OCI-LY7 (cell line): Measurements from ENCODE around the gene DTWD2.

Experiments
- EZH2phosphoT487 ChIP-seq: fragments of 200-600 bp; sonication (generic); IDR thresholded peaks from 2 replicates; pipeline ENCODE4 v1.6.1; 2018; ENCODE audit warnings: low read depth, borderline replicate concordance, mild to moderate bottlenecking, mixed run types, antibody characterized with exemption, low read length, moderate library complexity, mixed read lengths
- TF ChIP-seq, protein P1 (sequence below): fragments of 200-600 bp; sonication (generic); conservative IDR thresholded peaks from 2 replicates; pipeline ENCODE4 v1.5.1; 2014; ENCODE audit warnings: mild to moderate bottlenecking, antibody characterized with exemption, low read length, moderate library complexity, mixed read lengths

DNA sequence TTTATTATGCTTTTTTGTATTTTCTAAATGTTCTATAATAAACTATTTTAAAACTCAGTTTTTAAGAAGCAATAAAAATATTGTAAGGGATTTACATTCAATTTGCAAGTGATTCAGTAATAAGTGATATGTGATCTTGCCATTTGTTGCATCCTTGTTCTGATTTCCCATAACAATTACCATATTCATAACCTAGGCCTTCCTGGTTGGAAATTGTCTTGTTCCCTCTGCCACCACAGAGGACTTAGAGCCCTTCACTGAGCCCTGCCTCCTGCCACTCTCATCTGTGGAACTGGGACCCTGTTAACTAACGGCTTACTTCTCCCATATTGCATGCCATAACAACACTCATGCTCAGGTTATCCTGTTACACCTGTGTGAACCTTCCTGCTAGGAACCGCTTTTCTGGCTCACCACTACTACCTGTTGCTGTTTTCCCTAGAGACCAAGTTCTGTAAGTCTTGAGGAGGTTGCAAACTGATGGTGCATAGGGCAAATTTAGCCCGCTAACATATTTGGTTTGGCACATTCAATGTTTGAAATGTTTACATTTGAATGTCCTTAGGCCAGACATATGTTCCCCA is 32.9 kb upstream of the DTWD2 start:
- TF ChIP-seq, protein P1, sequence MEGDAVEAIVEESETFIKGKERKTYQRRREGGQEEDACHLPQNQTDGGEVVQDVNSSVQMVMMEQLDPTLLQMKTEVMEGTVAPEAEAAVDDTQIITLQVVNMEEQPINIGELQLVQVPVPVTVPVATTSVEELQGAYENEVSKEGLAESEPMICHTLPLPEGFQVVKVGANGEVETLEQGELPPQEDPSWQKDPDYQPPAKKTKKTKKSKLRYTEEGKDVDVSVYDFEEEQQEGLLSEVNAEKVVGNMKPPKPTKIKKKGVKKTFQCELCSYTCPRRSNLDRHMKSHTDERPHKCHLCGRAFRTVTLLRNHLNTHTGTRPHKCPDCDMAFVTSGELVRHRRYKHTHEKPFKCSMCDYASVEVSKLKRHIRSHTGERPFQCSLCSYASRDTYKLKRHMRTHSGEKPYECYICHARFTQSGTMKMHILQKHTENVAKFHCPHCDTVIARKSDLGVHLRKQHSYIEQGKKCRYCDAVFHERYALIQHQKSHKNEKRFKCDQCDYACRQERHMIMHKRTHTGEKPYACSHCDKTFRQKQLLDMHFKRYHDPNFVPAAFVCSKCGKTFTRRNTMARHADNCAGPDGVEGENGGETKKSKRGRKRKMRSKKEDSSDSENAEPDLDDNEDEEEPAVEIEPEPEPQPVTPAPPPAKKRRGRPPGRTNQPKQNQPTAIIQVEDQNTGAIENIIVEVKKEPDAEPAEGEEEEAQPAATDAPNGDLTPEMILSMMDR, result no peak
- no peak for TF ChIP-seq EZH2phosphoT487
